Central memory CD8-positive, alpha-beta T cell (primary cell): ENCODE measurements around the gene KCNV2.
"Not testable (repeated sequence)": the region's sequence is repeated elsewhere in the genome, so short reads cannot be mapped to it uniquely, and the experiment has no call there.

ENCODE experiments used
- ATAC-seq: fragments of 150-1000 bp; cut with Tn5 transposase; replicated peaks from 2 replicates; pipeline ENCODE4 v1.10.0; 2022; ENCODE audit warnings: mild to moderate bottlenecking, moderate FRiP score, moderate number of reproducible peaks; ENCODE audit not compliant: poor library complexity, severe bottlenecking; ENCODE audit errors: extremely low read depth
- DNase-seq, 2 donors: peaks; one replicate each; pipeline ENCODE4 v3.0.0; 2021; ENCODE audit warnings: low spot score in 2 of 2
- H3K27ac Mint-ChIP-seq: one replicate; pipeline ENCODE4 v1.8.0; 2022; ENCODE audit warnings: low read depth, mild to moderate bottlenecking, moderate library complexity, mixed read lengths
- H3K27me3 Mint-ChIP-seq: one replicate; pipeline ENCODE4 v1.8.0; 2022; ENCODE audit warnings: mixed read lengths
- H3K36me3 Mint-ChIP-seq: one replicate; pipeline ENCODE4 v1.8.0; 2022; ENCODE audit warnings: mild to moderate bottlenecking, moderate library complexity, mixed read lengths; ENCODE audit not compliant: insufficient read depth
- H3K4me1 Mint-ChIP-seq: one replicate; pipeline ENCODE4 v1.8.0; 2022; ENCODE audit warnings: mixed read lengths
- H3K4me3 Mint-ChIP-seq: one replicate; pipeline ENCODE4 v1.8.0; 2022; ENCODE audit warnings: mild to moderate bottlenecking, moderate library complexity, mixed read lengths
- H3K9me3 Mint-ChIP-seq: one replicate; pipeline ENCODE4 v1.8.0; 2022; ENCODE audit warnings: mixed read lengths

The KCNV2 gene

GRCh38 chr9:2697492-2697891, 19.8 kb upstream of the KCNV2 start:
- Mint-ChIP-seq H3K27ac (no peak overlapping the region), H3K27me3 (no peaks in the 10 kb centered on the region), H3K4me3 (no peak overlapping the region), H3K36me3 (no peaks in the 10 kb centered on the region), H3K4me1 (no peaks in the 10 kb centered on the region), H3K9me3 (no peaks in the 10 kb centered on the region)
- no peak for ATAC-seq
- DNase-seq = no peak

GRCh38 chr9:2700398-2700797, 16.9 kb upstream of the KCNV2 start:
- no peak for DNase-seq
- H3K4me1 Mint-ChIP-seq = no peaks in the 10 kb centered on the region
- H3K36me3 Mint-ChIP-seq = no peaks in the 10 kb centered on the region
- H3K4me3 Mint-ChIP-seq = no peak overlapping the region
- no peaks in the 10 kb centered on the region for H3K9me3 Mint-ChIP-seq
- no peaks in the 10 kb centered on the region for H3K27me3 Mint-ChIP-seq
- no peak overlapping the region for H3K27ac Mint-ChIP-seq
- no peak for ATAC-seq

- DNase-seq (no peak), ATAC-seq (no peak)
- Mint-ChIP-seq H3K27me3 (no peaks in the 10 kb centered on the region), H3K9me3 (no peaks in the 10 kb centered on the region), H3K4me3 (no peak overlapping the region), H3K27ac (no peak overlapping the region), H3K36me3 (no peaks in the 10 kb centered on the region), H3K4me1 (no peaks in the 10 kb centered on the region)
These were observed 16.3 kb upstream of the KCNV2 start for GRCh38 chr9:2700909-2701550.

GRCh38 chr9:2704504-2704903, 12.8 kb upstream of the KCNV2 start:
- ATAC-seq = no peak
- Mint-ChIP-seq H3K9me3 (no peaks in the 10 kb centered on the region), H3K27ac (no peak overlapping the region), H3K4me3 (no peak overlapping the region), H3K36me3 (no peaks in the 10 kb centered on the region), H3K4me1 (no peaks in the 10 kb centered on the region), H3K27me3 (no peaks in the 10 kb centered on the region)
- no peak for DNase-seq

GRCh38 chr9:2707256-2707655, 10.1 kb upstream of the KCNV2 start:
- not testable (repeated sequence) for H3K4me1 Mint-ChIP-seq, H3K36me3 Mint-ChIP-seq, H3K9me3 Mint-ChIP-seq, DNase-seq, H3K4me3 Mint-ChIP-seq, H3K27me3 Mint-ChIP-seq, ATAC-seq, H3K27ac Mint-ChIP-seq

GRCh38 chr9:2709645-2710101, 7.6 kb upstream of the KCNV2 start:
- DNase-seq (no peak), ATAC-seq (no peak)
- H3K36me3 Mint-ChIP-seq = no peaks in the 10 kb centered on the region
- H3K27me3 Mint-ChIP-seq = no peaks in the 10 kb centered on the region
- H3K4me1 Mint-ChIP-seq = no peaks in the 10 kb centered on the region
- no peak overlapping the region for H3K4me3 Mint-ChIP-seq
- H3K27ac Mint-ChIP-seq = no peak overlapping the region
- no peaks in the 10 kb centered on the region for H3K9me3 Mint-ChIP-seq

GRCh38 chr9:2711716-2712115, 5.6 kb upstream of the KCNV2 start:
- no peak for ATAC-seq
- no peak for DNase-seq
- no peaks in the 10 kb centered on the region for H3K27me3 Mint-ChIP-seq
- H3K9me3 Mint-ChIP-seq = no peaks in the 10 kb centered on the region
- H3K4me3 Mint-ChIP-seq = no peak overlapping the region
- no peaks in the 10 kb centered on the region for H3K36me3 Mint-ChIP-seq
- H3K27ac Mint-ChIP-seq = no peak overlapping the region
- no peaks in the 10 kb centered on the region for H3K4me1 Mint-ChIP-seq

- no peak for ATAC-seq
- Mint-ChIP-seq H3K27ac (no peak overlapping the region), H3K36me3 (no peaks in the 10 kb centered on the region), H3K9me3 (peaks cover 12% of the 10 kb centered on the region), H3K4me3 (no peak overlapping the region), H3K4me1 (no peaks in the 10 kb centered on the region), H3K27me3 (no peaks in the 10 kb centered on the region)
- no peak for DNase-seq
These were observed 839 bp downstream of the KCNV2 start for GRCh38 chr9:2718001-2718697.

- Mint-ChIP-seq H3K27me3 (no peaks in the 10 kb centered on the region), H3K4me3 (no peak overlapping the region), H3K36me3 (no peaks in the 10 kb centered on the region), H3K9me3 (peaks cover 12% of the 10 kb centered on the region), H3K4me1 (no peaks in the 10 kb centered on the region), H3K27ac (no peak overlapping the region)
- DNase-seq (no peak), ATAC-seq (no peak)
These were observed 1.4 kb downstream of the KCNV2 start for GRCh38 chr9:2718698-2719033.

GRCh38 chr9:2720179-2720654, 2.9 kb downstream of the KCNV2 start:
- no peaks in the 10 kb centered on the region for H3K27me3 Mint-ChIP-seq
- no peaks in the 10 kb centered on the region for H3K36me3 Mint-ChIP-seq
- ATAC-seq (no peak), DNase-seq (no peak)
- H3K4me1 Mint-ChIP-seq = no peaks in the 10 kb centered on the region
- H3K9me3 Mint-ChIP-seq = peaks cover 12% of the 10 kb centered on the region
- H3K4me3 Mint-ChIP-seq = no peak overlapping the region
- H3K27ac Mint-ChIP-seq = no peak overlapping the region

- ATAC-seq = no peak
- no peak for DNase-seq
- Mint-ChIP-seq H3K27me3 (no peaks in the 10 kb centered on the region), H3K36me3 (no peaks in the 10 kb centered on the region), H3K4me3 (no peak overlapping the region), H3K27ac (no peak overlapping the region), H3K9me3 (peaks cover 4% of the 10 kb centered on the region), H3K4me1 (no peaks in the 10 kb centered on the region)
These were observed 5.4 kb downstream of the KCNV2 start for GRCh38 chr9:2722715-2723114.

- ATAC-seq = no peak
- H3K27me3 Mint-ChIP-seq = no peaks in the 10 kb centered on the region
- peaks cover 4% of the 10 kb centered on the region for H3K9me3 Mint-ChIP-seq
- no peak overlapping the region for H3K27ac Mint-ChIP-seq
- H3K4me1 Mint-ChIP-seq = peaks cover 5% of the 10 kb centered on the region
- H3K36me3 Mint-ChIP-seq = no peaks in the 10 kb centered on the region
- no peak for DNase-seq
- no peak overlapping the region for H3K4me3 Mint-ChIP-seq
These were observed 6.2 kb downstream of the KCNV2 start for GRCh38 chr9:2723376-2724065.

- Mint-ChIP-seq H3K27me3 (no peaks in the 10 kb centered on the region), H3K4me1 (peaks cover 5% of the 10 kb centered on the region), H3K4me3 (no peak overlapping the region), H3K9me3 (no peaks in the 10 kb centered on the region), H3K36me3 (no peaks in the 10 kb centered on the region), H3K27ac (no peak overlapping the region)
- DNase-seq (no peak), ATAC-seq (no peak)
These were observed 7.8 kb downstream of the KCNV2 start for GRCh38 chr9:2725126-2725525.
